Measurements from ENCODE around the gene AIRE. TPM values are rescaled to one million over a fixed set of nuclear protein-coding genes. Genes with fewer than 3 reads are reported as not detected.
"Not testable (repeated sequence)": the region's sequence is repeated elsewhere in the genome, so short reads cannot be mapped to it uniquely, and the experiment has no call there.

AIRE gene
- total RNA-seq, 1 donor from 2014 or later, result 0.25 TPM

DNA sequence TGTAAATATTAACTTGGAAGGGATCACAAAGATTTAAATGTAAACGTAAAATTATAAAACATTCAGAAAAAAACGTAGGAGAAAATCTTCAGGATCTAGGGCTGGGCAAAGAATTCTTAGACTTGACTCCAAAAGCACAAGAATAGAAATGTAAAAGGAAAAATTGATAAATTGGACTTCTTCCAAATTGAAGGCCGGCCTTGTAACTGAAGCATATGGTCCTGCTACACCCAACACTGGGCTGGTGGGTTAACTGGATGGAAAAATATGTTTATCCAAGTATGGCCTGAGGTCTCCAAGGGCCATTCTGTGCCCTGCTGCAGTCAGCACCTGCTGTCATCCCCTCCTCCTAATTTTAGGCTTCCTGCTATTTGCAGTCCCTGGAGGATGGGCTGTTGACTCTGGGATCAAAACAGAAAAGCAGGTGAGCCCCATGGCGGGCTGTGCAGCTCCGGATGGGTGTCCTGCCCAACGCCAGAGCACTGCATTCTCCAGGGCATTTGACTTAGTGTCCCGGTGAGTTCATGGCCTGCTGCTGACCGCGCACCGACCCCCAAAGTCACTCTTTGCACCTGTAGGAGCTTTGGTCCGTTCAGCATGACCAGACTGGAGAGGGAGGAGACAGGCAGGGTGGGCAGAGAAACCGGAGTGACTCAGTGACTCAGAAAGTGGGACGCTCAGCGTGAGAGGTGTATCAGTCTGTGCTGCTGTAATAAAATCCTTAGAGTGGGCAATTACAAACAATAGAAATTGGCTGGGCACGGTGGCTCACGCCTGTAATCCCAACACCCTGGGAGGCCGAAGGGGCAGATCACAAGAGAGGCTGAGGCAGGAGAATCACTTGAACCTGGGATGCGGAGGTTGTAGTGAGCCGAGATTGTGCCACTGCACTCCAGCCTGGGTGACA is 6.1 kb upstream of the AIRE start:
- no peaks in the 10 kb centered on the region for H3K36me3 ChIP-seq
- no peak overlapping the region for H3K27ac ChIP-seq
- H3K4me1 ChIP-seq, result no peaks in the 10 kb centered on the region
- TF ChIP-seq POLR2AphosphoS5 (IDR thresholded peaks at IDR 0.05; ENCODE audit: insufficient read depth in 1 of 2, low read depth in 1 of 2) (no peak), POLR2A (IDR thresholded peaks at IDR 0.05) (no peak), CTCF (IDR thresholded peaks at IDR 0.05) (no peak)
- DNase-seq (ENCODE audit: extremely low spot score in 2 of 2), result no peak
- no peaks in the 10 kb centered on the region for H3K9me3 ChIP-seq
- intact Hi-C loops (cut with DNase I), result no loop called here
- H3K4me3 ChIP-seq, result no peak overlapping the region
- no peaks in the 10 kb centered on the region for H3K27me3 ChIP-seq

DNA sequence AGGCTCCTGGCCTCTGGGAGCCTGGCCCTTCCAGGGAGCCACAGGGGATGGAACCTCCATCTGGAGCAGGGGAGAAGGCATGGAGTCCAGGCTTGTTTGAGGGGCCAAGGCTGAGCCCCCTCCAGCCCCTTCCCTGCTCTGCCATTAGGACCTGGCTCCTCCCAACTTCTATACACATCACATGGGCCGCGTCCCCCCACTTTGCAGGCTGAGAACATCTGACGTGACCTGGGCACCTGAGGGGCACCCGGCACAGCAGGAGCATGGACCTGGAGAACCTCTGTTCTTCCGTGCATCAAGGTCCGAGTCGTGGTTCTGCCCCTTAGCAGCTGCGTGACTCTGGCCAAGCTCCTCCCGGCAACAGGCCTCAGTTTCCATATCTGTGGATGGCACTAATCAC is 3.9 kb upstream of the AIRE start:
- intact Hi-C loops (cut with DNase I), result no loop called here
- Histone ChIP-seq H3K36me3 (no peaks in the 10 kb centered on the region), H3K9me3 (no peaks in the 10 kb centered on the region), H3K27ac (no peak overlapping the region), H3K4me1 (peaks cover 9% of the 10 kb centered on the region), H3K4me3 (no peak overlapping the region), H3K27me3 (no peaks in the 10 kb centered on the region)
- TF ChIP-seq POLR2A (IDR thresholded peaks at IDR 0.05) (no peak), POLR2AphosphoS5 (IDR thresholded peaks at IDR 0.05; ENCODE audit: insufficient read depth in 1 of 2, low read depth in 1 of 2) (no peak), CTCF (IDR thresholded peaks at IDR 0.05) (no peak)
- no peak for DNase-seq (ENCODE audit: extremely low spot score in 2 of 2)

- H3K27me3 ChIP-seq, result no peaks in the 10 kb centered on the region
- no peak overlapping the region for H3K4me3 ChIP-seq
- H3K4me1 ChIP-seq, result peaks cover 9% of the 10 kb centered on the region
- H3K27ac ChIP-seq, result no peak overlapping the region
- intact Hi-C loops (cut with DNase I), result no loop called here
- no peaks in the 10 kb centered on the region for H3K36me3 ChIP-seq
- no peaks in the 10 kb centered on the region for H3K9me3 ChIP-seq
- DNase-seq (ENCODE audit: extremely low spot score in 2 of 2), result no peak
- no peak for TF ChIP-seq CTCF (IDR thresholded peaks at IDR 0.05)
- no peak for TF ChIP-seq POLR2A (IDR thresholded peaks at IDR 0.05)
- no peak for TF ChIP-seq POLR2AphosphoS5 (IDR thresholded peaks at IDR 0.05; ENCODE audit: insufficient read depth in 1 of 2, low read depth in 1 of 2)
These were observed 3.3 kb upstream of the AIRE start for GRCh38 chr21:44282370-44282769.

DNA sequence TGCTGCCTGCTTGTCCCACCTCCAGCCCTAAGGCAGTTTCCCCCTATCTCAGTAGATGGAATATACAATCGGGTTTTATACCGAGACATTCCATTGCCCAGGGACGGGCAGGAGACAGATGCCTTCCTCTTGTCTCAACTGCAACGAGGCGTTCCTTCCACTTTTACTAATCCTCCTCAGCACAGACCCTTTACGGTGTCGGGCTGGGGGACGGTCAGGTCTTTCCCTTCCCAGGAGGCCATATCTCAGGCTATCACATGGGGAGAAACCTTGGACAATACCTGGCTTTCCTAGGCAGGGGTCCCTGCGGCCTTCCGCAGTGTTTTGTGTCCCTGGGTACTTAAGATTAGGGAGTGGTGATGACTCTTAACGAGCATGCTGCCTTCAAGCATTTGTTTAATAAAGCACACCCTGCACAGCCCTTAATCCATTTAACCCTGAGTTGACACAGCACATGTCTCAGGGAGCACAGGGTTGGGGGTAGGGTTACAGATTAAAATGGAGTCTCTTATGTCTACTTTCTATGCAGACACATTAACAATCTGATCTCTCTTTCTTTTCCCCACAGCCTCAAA is 2.4 kb upstream of the AIRE start:
- DNase-seq (ENCODE audit: extremely low spot score in 2 of 2); H3K4me1 ChIP-seq; H3K36me3 ChIP-seq; intact Hi-C loops (cut with DNase I); H3K4me3 ChIP-seq; H3K27ac ChIP-seq; H3K27me3 ChIP-seq; H3K9me3 ChIP-seq: not testable (repeated sequence)

DNA sequence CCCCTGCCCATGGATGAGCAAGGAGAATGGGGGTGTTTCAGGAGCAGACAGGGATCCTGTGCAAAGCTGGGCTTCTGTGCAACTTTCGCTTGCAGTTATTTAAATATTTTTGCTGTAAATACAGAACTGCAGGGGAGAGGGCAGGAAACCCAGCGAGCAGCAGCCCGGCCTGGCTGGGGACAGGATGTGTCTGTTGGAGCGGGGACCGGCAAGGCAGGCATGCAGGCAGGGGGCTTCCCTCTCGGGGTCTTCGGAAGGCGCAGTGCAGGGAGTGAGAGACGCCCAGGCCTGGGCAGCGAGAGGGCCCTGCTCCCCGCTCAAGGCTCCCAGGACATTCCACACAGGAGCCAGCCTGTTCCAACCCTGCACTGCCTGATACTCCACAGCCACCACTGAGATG is 1.7 kb upstream of the AIRE start:
- H3K9me3 ChIP-seq, result no peaks in the 10 kb centered on the region
- peaks cover 9% of the 10 kb centered on the region for H3K4me1 ChIP-seq
- intact Hi-C loops (cut with DNase I), result no loop called here
- TF ChIP-seq POLR2AphosphoS5 (IDR thresholded peaks at IDR 0.05; ENCODE audit: insufficient read depth in 1 of 2, low read depth in 1 of 2) (no peak), POLR2A (IDR thresholded peaks at IDR 0.05) (no peak)
- no peaks in the 10 kb centered on the region for H3K36me3 ChIP-seq
- no peak for DNase-seq (ENCODE audit: extremely low spot score in 2 of 2)
- no peaks in the 10 kb centered on the region for H3K27me3 ChIP-seq
- no peak overlapping the region for H3K4me3 ChIP-seq
- no peak overlapping the region for H3K27ac ChIP-seq
